GM12878 (cell line): ENCODE data around the gene RELT. TPM values are rescaled to one million over a fixed set of nuclear protein-coding genes. Genes with fewer than 3 reads are reported as not detected.

ENCODE experiments used
- ATAC-seq: fragments of 200-7000 bp; cut with Tn5 transposase; 3 replicates; pipeline ENCODE4 v1.9.1; 2020; ENCODE audit warnings: mild to moderate bottlenecking, moderate library complexity
- BruUV-seq: library from RNA; stranded (reverse); fragments of 400-500 nt; replicated peaks from 2 replicates; lab custom pipeline; 2021; lab: Mats Ljungman, UMichigan
- CTCF ChIA-PET: fragments of 300-600 bp; sonication (Branson Sonifier 250); formaldehyde crosslinking; extraction: SDS; loops from one replicate; lab custom pipeline; 2021; ENCODE audit warnings: inconsistent platforms; lab: Yijun Ruan, JAX
- POLR2A ChIA-PET: fragments of 350-600 bp; formaldehyde crosslinking; extraction: SDS; loops from one replicate; lab custom pipeline; 2021; ENCODE audit warnings: inconsistent platforms; lab: Charles Lee
- RAD21 ChIA-PET: fragments of 300-600 bp; sonication (Branson Sonifier 250); formaldehyde crosslinking; loops from one replicate; lab custom pipeline; 2023; ENCODE audit warnings: antibody characterized with exemption; ENCODE audit not compliant: unreplicated experiment; lab: Charles Lee
- SMC1A ChIA-PET: fragments of 300-600 bp; sonication (Branson Sonifier 250); formaldehyde crosslinking; loops from one replicate; lab custom pipeline; 2023; ENCODE audit not compliant: unreplicated experiment, uncharacterized antibody; lab: Charles Lee
- DNase-seq: peaks from one replicate; pipeline ENCODE4 v3.0.0-alpha.2; 2011; ENCODE audit warnings: low read depth, low spot score
- FAIRE-seq: peaks from 3 replicates; lab custom pipeline; 2011; peaks lifted over from hg19 to GRCh38; lab: Jason Lieb, UNC
- H2AFZ ChIP-seq: 2 replicates; pipeline ENCODE4 v1.6.0; 2011; ENCODE audit warnings: low read depth, low read length, control low read depth; ENCODE audit not compliant: control insufficient read depth
- H3K27ac ChIP-seq: 2 replicates; pipeline ENCODE4 v1.5.1; 2011; ENCODE audit warnings: control low read depth; ENCODE audit not compliant: control insufficient read depth, insufficient read depth
- H3K27me3 ChIP-seq, 2 experiments: replicated peaks in 1 of 2; 2 replicates each; pipeline versions ENCODE4 v1.6.0 to v1.6.1; 2011; ENCODE audit warnings: low read length in 1 of 2; ENCODE audit not compliant: control insufficient read depth in 2 of 2, insufficient read depth in 2 of 2
- H3K36me3 ChIP-seq, 2 experiments: 2 replicates each; pipeline ENCODE4 v1.5.1; 2011; ENCODE audit warnings: low read length in 1 of 2; ENCODE audit not compliant: control insufficient read depth in 2 of 2, insufficient read depth in 2 of 2
- H3K4me1 ChIP-seq: 2 replicates; pipeline ENCODE4 v1.6.1; 2011; ENCODE audit warnings: mild to moderate bottlenecking, low read length, moderate library complexity, mixed read lengths; ENCODE audit not compliant: control insufficient read depth, insufficient read depth
- H3K4me2 ChIP-seq: 2 replicates; pipeline ENCODE4 v1.6.0; 2011; ENCODE audit warnings: control low read depth; ENCODE audit not compliant: control insufficient read depth, insufficient read depth
- H3K4me3 ChIP-seq: fragments of 200-600 bp; sonication (generic); 2 replicates; pipeline ENCODE4 v1.5.1; 2016
- H3K79me2 ChIP-seq: 2 replicates; pipeline ENCODE4 v1.6.0; 2011; ENCODE audit warnings: low read length; ENCODE audit not compliant: control insufficient read depth, insufficient read depth
- H3K9ac ChIP-seq: 2 replicates; pipeline ENCODE4 v1.8.0; 2011; ENCODE audit warnings: low read length, control low read depth, mixed read lengths; ENCODE audit not compliant: control insufficient read depth, insufficient read depth
- H3K9me3 ChIP-seq: replicated peaks from 3 replicates; pipeline ENCODE4 v1.5.1; 2011; ENCODE audit warnings: mild to moderate bottlenecking, low read length; ENCODE audit not compliant: control insufficient read depth, insufficient read depth
- H4K20me1 ChIP-seq: 2 replicates; pipeline ENCODE4 v1.6.0; 2011; ENCODE audit not compliant: control insufficient read depth, insufficient read depth
- ESRRA ChIP-seq: IDR thresholded peaks from 2 replicates; pipeline ENCODE4 v1.6.1; 2012; ENCODE audit warnings: mild to moderate bottlenecking, low read length, improper control_type of control experiment
- LARP7 ChIP-seq: fragments of 450-650 bp; IDR thresholded peaks from 2 replicates; pipeline ENCODE4 v1.6.1; 2017; ENCODE audit warnings: mild to moderate bottlenecking
- NFYB ChIP-seq: IDR thresholded peaks from 2 replicates; pipeline ENCODE4 v1.6.1; 2011; ENCODE audit warnings: low read depth, mild to moderate bottlenecking, low read length, improper control_type of control experiment, moderate library complexity; ENCODE audit not compliant: insufficient read depth
- NR2C1 ChIP-seq: fragments of 450-650 bp; IDR thresholded peaks from 2 replicates; pipeline ENCODE4 v1.6.1; 2017; ENCODE audit warnings: antibody characterized with exemption, mild to moderate bottlenecking, moderate library complexity
- SPI1 ChIP-seq: IDR thresholded peaks from 2 replicates; pipeline ENCODE4 v1.6.1; 2011; ENCODE audit warnings: low read depth, mild to moderate bottlenecking, low read length, moderate library complexity, borderline replicate concordance; ENCODE audit not compliant: insufficient read depth
- STAT3 ChIP-seq: IDR thresholded peaks from 2 replicates; pipeline ENCODE4 v1.6.1; 2011; ENCODE audit warnings: low read depth, low read length, improper control_type of control experiment
- TBL1XR1 ChIP-seq: IDR thresholded peaks from 2 replicates; pipeline ENCODE4 v1.6.1; 2012; ENCODE audit warnings: low read depth, low read length, improper control_type of control experiment
- WGBS: methylation state at CpG from one replicate; pipeline ENCODE4 v1.1.6; 2016; ENCODE audit warnings: low lambda C conversion rate; ENCODE audit not compliant: insufficient replicate concordance, insufficient coverage; ENCODE audit errors: missing lambda C conversion rate; 5-methylcytosine and 5-hydroxymethylcytosine counted together
- in situ Hi-C: fragments of 300-500 bp; cut with MboI; formaldehyde crosslinking; loops from 9 replicates; pipeline ENCODE4 v1.14.3; 2018; ENCODE audit warnings: mixed read lengths
- intact Hi-C: fragments of 100-400 bp; cut with micrococcal nuclease; formaldehyde crosslinking; loops from one replicate; pipeline ENCODE4 v1.14.2; 2022; ENCODE audit not compliant: unreplicated experiment
- polyA plus RNA-seq, 11 experiments: library from polyadenylated mRNA; depleted of rRNA in 4 of 11; unstranded in 6 of 11; stranded (reverse) in 5 of 11; fragments of >200 nt; fragmentation: Nextera tagmentation in 4 of 11; fragmentation: Illumina TruSeq in 1 of 11; extraction: Ambion mirVana in 4 of 11; extraction: Trizol in 1 of 11; gene quantifications; 1 replicate in 1 of 11; 2 replicates in 10 of 11; pipeline versions ENCODE4 v1.2.1 to v1.2.3, GENCODE V29; 2011 to 2016; ENCODE audit warnings: inconsistent platforms in 2 of 11, missing spikeins in 2 of 11, low read depth in 1 of 11
- total RNA-seq, 4 experiments: library from RNA; depleted of rRNA in 3 of 4; stranded (reverse); fragments of >200 nt in 3 of 4; fragmentation: Illumina TruSeq in 1 of 4; extraction: Trizol in 1 of 4; gene quantifications; 2 replicates each; pipeline versions ENCODE4 v1.2.1 to v1.2.3, GENCODE V29; 2013 to 2021
- TF ChIP-seq, protein P1 (sequence below): fragments of 450-650 bp; IDR thresholded peaks from 2 replicates; pipeline ENCODE4 v1.6.1; 2016; ENCODE audit warnings: mild to moderate bottlenecking

The RELT gene
- total and polyA plus RNA-seq, 10 of the 15 experiments (the other 5 are each of a cell fraction or from before 2014, with no cell fraction given), result 1.2 to 28.5 (median 10.8) TPM

- H3K79me2 ChIP-seq, result peaks cover 100% of the 10 kb centered on the region
- peaks cover 91% of the 10 kb centered on the region for H3K4me1 ChIP-seq
- no peak overlapping the region for H2AFZ ChIP-seq
- H3K27me3 ChIP-seq, result no peaks in the 10 kb centered on the region
- intact Hi-C loops, result no loop called here
- no peak for DNase-seq
- SMC1A ChIA-PET, result interaction anchor here (0.7 to 3.3 kb wide), 9 partner anchors 9 to 278 kb away, joined by 3 to 12 read pairs (median 5); no protein-coding TSS in a partner anchor
- TF ChIP-seq, protein P1, sequence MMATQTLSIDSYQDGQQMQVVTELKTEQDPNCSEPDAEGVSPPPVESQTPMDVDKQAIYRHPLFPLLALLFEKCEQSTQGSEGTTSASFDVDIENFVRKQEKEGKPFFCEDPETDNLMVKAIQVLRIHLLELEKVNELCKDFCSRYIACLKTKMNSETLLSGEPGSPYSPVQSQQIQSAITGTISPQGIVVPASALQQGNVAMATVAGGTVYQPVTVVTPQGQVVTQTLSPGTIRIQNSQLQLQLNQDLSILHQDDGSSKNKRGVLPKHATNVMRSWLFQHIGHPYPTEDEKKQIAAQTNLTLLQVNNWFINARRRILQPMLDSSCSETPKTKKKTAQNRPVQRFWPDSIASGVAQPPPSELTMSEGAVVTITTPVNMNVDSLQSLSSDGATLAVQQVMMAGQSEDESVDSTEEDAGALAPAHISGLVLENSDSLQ, result no peak
- TF ChIP-seq NFYB (no peak), NR2C1 (no peak), SPI1 (0 out of 2 replicates have a peak, but pooled peaks have one; percentile 55), STAT3 (no peak), TBL1XR1 (peak; percentile 45; the same call in 1 of the 2 replicates), LARP7 (peak; percentile 28; the same call in 1 of the 2 replicates), ESRRA (no peak)
- TF ChIP-seq, all 136 proteins: peak for 3
- POLR2A ChIA-PET, result interaction anchor here (0.7 to 2.3 kb wide), 11 partner anchors 8 to 793 kb away, joined by 3 to 18 read pairs (median 5); partner anchors contain the start of genes FAM168A and RELT
- 13% methylated on average over 4 of the region's 4 CpGs for WGBS
- Histone ChIP-seq H3K9me3 (no peaks in the 10 kb centered on the region), H3K9ac (peak overlapping the region; percentile 65), H3K36me3 (peaks cover under 1 to 12% of the 10 kb centered on the region in 2 experiments; a peak in 2 of 4 replicates), H4K20me1 (no peaks in the 10 kb centered on the region), H3K4me2 (peak overlapping the region; percentile 88), H3K27ac (peak overlapping the region; percentile 95), H3K4me3 (peak overlapping the region; percentile 66)
- in situ Hi-C loops, result no loop called here
- no TSS peak for BruUV-seq
- RAD21 ChIA-PET, result interaction anchor here (0.6 to 3.0 kb wide), 17 partner anchors 7 to 241 kb away, joined by 3 to 14 read pairs (median 5); partner anchors contain the start of genes ARHGEF17 and FAM168A
- FAIRE-seq (no peak), ATAC-seq (peak; percentile 5)
- CTCF ChIA-PET, result interaction anchor here (0.8 to 25.6 kb wide), 10 partner anchors 9 to 277 kb away, joined by 3 to 400 read pairs (median 4); no protein-coding TSS in a partner anchor
Observed at GRCh38 chr11:73384531-73384871, 8.3 kb downstream of the RELT start.
